Measurements from ENCODE around the gene OR2AT4. TPM values are rescaled to one million over a fixed set of nuclear protein-coding genes. Genes with fewer than 3 reads are reported as not detected.

The OR2AT4 gene
- total and polyA plus RNA-seq, 2 of the 4 experiments (the other 2 are of a cell fraction): not detected

DNA sequence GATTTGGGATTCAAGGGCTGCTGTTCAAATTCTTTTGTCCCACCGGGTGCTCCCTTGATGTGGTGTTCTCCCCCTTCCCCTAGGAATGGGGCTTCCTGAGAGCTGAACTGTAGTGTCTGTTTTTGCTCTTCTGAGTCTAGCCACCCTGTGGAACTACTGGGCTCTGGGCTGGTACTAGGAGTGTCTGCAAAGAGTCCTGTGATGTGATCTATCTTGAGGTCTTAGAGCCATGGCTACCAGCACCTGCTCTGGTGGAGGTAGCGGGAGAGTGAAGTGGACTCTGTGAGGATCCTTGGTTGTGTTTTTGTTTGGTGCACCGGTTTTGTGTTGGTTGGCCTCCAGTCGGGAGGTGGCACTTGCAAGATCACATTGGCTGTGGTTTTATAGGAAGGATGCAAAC, 46.2 kb downstream of the OR2AT4 start:
- WGBS, 2 experiments (ENCODE audit: extremely low coverage in 2 of 2, insufficient read length in 1 of 2): 100% methylated on average over 1 of the region's 4 CpGs; no CpG with 5 or more reads in 1 of the 2 experiments
- no TSS peak for BruUV-seq (replicated peaks)

More for the DNA sequence above, 46.2 kb downstream of the OR2AT4 start:
- H3K4me2 ChIP-seq (ENCODE audit: low read depth, low read length): no peak overlapping the region
- DNase-seq (no peak), ATAC-seq (ENCODE audit: low read depth) (no peak)
- dilution Hi-C loops (cut with HindIII; ENCODE audit: low sequenced_read_pairs, unreplicated experiment): no loop called here
- CTCF ChIA-PET: no interaction called here
- no peak overlapping the region for H2AK5ac ChIP-seq (ENCODE audit: low read depth, low read length)
- in situ Hi-C loops (cut with MboI; ENCODE audit: low sequenced_read_pairs): no loop called here
- H2AK9ac ChIP-seq (replicated peaks; ENCODE audit: low read depth, low read length, poor library complexity): no peak overlapping the region
- peaks cover 5% of the 10 kb centered on the region for H3K9me3 ChIP-seq (ENCODE audit: control insufficient read depth, insufficient read depth, low read length)
- no peaks in the 10 kb centered on the region for H3K4me1 ChIP-seq (ENCODE audit: control insufficient read depth, insufficient read depth, low read length)
- no peaks in the 10 kb centered on the region for H3K79me1 ChIP-seq (ENCODE audit: low read depth in 1 of 2, low read length in 2 of 2)
- H2BK120ac ChIP-seq (ENCODE audit: low read depth, low read length): no peak overlapping the region
- H4K8ac ChIP-seq (ENCODE audit: low read depth in 2 of 2, low read length in 2 of 2): no peak overlapping the region
- H4K91ac ChIP-seq (ENCODE audit: insufficient read depth, low read depth, low read length): no peak overlapping the region
- peaks cover 10% of the 10 kb centered on the region for H3K27me3 ChIP-seq (ENCODE audit: control insufficient read depth, insufficient read depth, low read length)
- POLR2A ChIA-PET (ENCODE audit: unreplicated experiment): no interaction called here
- H3K4ac ChIP-seq (ENCODE audit: low read depth, low read length): no peak overlapping the region
- no peak overlapping the region for H2BK15ac ChIP-seq (ENCODE audit: low read depth, low read length)
- no peak overlapping the region for H3K23ac ChIP-seq (ENCODE audit: low read depth, low read length)
- H3K9ac ChIP-seq (ENCODE audit: low read depth, low read length): no peak overlapping the region
- H3K4me3 ChIP-seq (ENCODE audit: insufficient read depth, low read depth, low read length): no peak overlapping the region
- H2BK20ac ChIP-seq (ENCODE audit: low read depth, low read length): no peak overlapping the region
- no peak overlapping the region for H2BK5ac ChIP-seq (ENCODE audit: low read depth, low read length, poor library complexity, severe bottlenecking)
- no peak overlapping the region for H2AFZ ChIP-seq (replicated peaks; ENCODE audit: low read length, poor library complexity)
- H3K36me3 ChIP-seq (ENCODE audit: control insufficient read depth, insufficient read depth, low read length): no peaks in the 10 kb centered on the region
- H3K9me1 ChIP-seq (ENCODE audit: insufficient read depth, low read length): no peaks in the 10 kb centered on the region
- H4K5ac ChIP-seq (ENCODE audit: low read depth, low read length): no peak overlapping the region
- H3K56ac ChIP-seq (ENCODE audit: extremely low read depth, insufficient read depth, low read length): no peak overlapping the region
- TF ChIP-seq ELK1 (IDR thresholded peaks at IDR 0.05; ENCODE audit: borderline replicate concordance, low read depth, low read length) (no peak), MXI1 (IDR thresholded peaks at IDR 0.05; ENCODE audit: borderline replicate concordance, low read depth, low read length) (no peak), BHLHE40 (IDR thresholded peaks at IDR 0.05; ENCODE audit: low read depth, low read length) (no peak), NFE2L2 (IDR thresholded peaks at IDR 0.05; ENCODE audit: low read depth, low read length) (no peak), CHD1 (IDR thresholded peaks at IDR 0.05; ENCODE audit: low read depth, low read length) (no peak), POLR2A (IDR thresholded peaks at IDR 0.05; ENCODE audit: low read depth, low read length) (no peak), RAD21 (IDR thresholded peaks at IDR 0.05; ENCODE audit: low read length) (no peak), CEBPB (IDR thresholded peaks at IDR 0.05; ENCODE audit: low read depth, low read length) (no peak), MAFK (IDR thresholded peaks at IDR 0.05; ENCODE audit: low read depth, low read length) (no peak), MAZ (IDR thresholded peaks at IDR 0.05; ENCODE audit: borderline replicate concordance, low read depth, low read length) (no peak), RCOR1 (IDR thresholded peaks at IDR 0.05; ENCODE audit: insufficient replicate concordance, low read length) (no peak), RFX5 (IDR thresholded peaks at IDR 0.05; ENCODE audit: low read depth, low read length) (no peak), CTCF (conservative IDR thresholded peaks at IDR 0.05; ENCODE audit: low read depth, low read length) (no peak), SMC3 (IDR thresholded peaks at IDR 0.05; ENCODE audit: low read depth, low read length) (no peak)
- TF ChIP-seq, protein P1, sequence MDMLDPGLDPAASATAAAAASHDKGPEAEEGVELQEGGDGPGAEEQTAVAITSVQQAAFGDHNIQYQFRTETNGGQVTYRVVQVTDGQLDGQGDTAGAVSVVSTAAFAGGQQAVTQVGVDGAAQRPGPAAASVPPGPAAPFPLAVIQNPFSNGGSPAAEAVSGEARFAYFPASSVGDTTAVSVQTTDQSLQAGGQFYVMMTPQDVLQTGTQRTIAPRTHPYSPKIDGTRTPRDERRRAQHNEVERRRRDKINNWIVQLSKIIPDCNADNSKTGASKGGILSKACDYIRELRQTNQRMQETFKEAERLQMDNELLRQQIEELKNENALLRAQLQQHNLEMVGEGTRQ (IDR thresholded peaks at IDR 0.05; ENCODE audit: low read depth, low read length): no peak
- intact Hi-C loops (cut with micrococcal nuclease): no loop called here
- no peak overlapping the region for H3K18ac ChIP-seq (ENCODE audit: low read depth, low read length)
- no peak overlapping the region for H3K27ac ChIP-seq (ENCODE audit: insufficient read depth, low read length)
- no peak overlapping the region for H3K14ac ChIP-seq (replicated peaks; ENCODE audit: low read depth, low read length)
- no peaks in the 10 kb centered on the region for H4K20me1 ChIP-seq (ENCODE audit: insufficient read depth, low read length)

Data from IMR-90 (cell line).